ENCODE data around the gene KLHL29.

Gene KLHL29

DNA sequence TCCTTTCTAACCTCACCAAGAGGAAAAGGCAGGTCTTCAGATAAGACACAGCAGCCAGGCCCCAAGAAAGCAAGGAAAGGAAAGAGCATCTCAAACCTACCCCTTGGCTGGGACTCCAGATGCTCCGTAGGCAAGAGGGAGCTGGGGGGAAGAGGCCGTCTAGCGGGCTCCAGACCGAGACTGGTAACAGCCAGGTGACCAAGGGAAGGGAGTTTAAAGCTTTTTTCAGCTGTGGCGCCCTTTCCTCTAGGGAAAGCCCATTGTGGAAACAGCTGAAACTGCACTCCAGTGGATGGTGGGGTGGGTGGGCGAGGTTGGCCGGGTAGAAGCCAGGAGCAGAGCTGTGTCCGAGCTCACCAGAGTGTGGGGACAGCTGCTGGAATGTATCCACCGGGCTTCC, 180.4 kb downstream of the KLHL29 start:
- intact Hi-C loops (cut with DNase I) = loop anchor here (10.0 kb wide), 1 partner anchor 181 kb away; the partner anchor contains the start of gene KLHL29
- DNase-seq = no peak

DNA sequence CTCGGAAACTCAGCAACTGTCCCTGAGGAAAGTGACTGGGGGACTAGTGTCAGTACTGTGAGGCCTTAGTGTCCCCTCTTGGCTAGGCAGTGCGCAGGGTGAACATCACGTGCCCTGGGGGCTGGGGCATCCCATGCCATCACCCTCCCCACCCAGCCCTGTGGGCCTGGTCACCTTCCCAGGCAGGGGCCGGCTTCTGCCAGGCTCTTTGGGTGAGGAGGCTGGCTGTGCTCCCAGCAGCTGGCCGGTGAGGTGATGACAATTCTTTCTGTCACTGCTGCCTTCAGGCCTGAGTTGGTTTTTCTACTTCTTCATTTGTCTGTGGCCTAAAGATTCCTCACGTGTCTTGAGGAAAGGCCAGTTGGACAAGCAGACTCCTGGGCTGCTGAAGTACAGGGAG, 180.8 kb downstream of the KLHL29 start:
- intact Hi-C loops (cut with DNase I) = loop anchor here (10.0 kb wide), 1 partner anchor 181 kb away; the partner anchor contains the start of gene KLHL29
- no peak for DNase-seq

DNA sequence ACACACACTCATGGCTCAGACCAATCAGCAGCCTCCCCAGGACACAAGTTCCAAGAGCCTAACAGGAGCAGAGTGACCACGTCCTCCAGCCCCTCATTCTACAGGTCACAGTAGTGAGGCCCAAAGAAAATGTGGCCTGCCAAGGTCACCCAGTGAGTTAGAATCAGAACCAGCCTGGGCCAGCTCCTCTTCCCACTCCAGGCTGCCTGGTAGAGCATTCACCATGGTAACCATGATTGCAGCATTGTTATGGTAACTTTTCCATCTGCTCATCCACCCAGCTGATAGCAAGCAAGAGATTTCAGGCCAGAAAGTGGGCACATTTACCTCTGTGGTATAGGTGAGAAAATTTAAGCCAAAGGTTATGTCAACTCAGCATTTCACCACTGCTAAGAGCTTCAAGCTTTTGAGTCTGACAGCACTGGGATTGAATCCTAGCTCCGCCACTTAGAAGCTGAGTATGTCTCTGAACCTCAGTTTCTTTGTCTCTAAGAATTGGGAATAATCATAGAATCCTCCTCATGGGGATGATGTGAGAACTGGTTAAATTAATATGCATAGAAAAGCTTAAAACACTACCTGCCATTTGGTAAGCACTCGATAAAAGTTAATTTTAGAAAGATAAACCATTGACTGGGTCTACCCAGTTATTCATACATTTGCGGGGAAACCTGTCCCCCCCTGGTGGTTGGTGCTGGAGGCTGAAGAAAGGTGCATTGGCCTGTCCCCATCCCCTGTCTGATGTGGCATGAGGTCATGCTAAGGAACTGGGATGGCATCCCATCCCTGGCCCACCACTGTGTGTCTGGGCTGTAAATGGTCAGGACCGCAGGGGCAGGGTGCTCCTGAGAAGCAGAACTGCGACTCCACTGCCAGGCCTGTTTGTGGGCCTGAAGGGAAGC, 181.5 kb downstream of the KLHL29 start:
- peak in 16 of 42 donors; percentile 29 to 71 (median 41) for DNase-seq
- intact Hi-C loops (cut with DNase I) = loop anchor here (10.0 kb wide), 1 partner anchor 182 kb away; the partner anchor contains the start of gene KLHL29

DNA sequence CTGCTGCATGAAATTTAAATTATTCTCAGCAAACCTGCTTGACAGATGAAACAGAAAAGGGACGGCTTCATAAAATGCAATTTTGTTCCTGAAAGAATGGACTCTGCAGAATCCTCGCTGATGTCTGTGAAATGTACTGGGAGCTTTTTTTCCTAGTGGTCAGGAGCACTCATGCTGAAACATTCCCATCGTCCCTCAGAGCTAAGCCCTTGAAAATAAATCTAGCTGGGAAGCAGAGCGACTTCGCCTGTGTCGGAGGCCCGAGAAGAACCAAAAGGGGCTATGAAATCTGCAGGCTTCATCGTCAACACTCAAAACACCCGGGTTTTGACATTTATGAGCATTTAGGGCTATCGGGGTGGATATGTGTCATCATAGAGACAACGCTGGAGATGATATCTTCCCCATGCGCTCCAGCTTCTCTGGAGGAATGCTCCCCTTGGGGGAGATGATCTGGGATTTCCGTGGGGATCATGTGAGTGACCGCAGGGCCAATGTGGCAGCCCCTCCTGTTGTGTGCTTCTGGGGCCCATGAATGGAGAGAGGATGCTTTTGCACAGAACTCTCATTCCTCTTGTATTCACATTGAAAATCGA, 182.3 kb downstream of the KLHL29 start:
- no peak for DNase-seq
- intact Hi-C loops (cut with DNase I) = loop anchor here (10.0 kb wide), 1 partner anchor 182 kb away; the partner anchor contains the start of gene KLHL29

DNA sequence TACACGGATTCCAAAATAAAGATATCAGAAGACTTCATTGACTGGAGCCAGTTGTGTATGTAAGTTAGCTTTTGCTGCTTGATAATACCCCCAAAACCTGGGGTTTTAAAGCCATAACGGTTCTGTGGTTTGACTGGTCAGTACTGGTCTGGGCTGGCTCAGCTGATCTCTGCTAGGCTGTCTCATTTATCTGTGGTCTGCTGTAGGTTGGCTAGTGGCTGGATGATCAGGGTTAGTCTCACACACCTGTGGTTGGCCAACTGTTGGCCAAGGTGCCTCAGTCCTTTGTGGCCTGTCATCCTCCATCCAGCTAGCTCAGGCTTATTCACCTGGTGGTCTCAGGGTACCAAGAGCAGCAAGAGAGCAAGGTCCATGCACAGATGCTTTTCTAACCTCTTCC, 183.2 kb downstream of the KLHL29 start:
- intact Hi-C loops (cut with DNase I) = loop anchor here (10.0 kb wide), 1 partner anchor 183 kb away; the partner anchor contains the start of gene KLHL29
- DNase-seq = no peak

DNA sequence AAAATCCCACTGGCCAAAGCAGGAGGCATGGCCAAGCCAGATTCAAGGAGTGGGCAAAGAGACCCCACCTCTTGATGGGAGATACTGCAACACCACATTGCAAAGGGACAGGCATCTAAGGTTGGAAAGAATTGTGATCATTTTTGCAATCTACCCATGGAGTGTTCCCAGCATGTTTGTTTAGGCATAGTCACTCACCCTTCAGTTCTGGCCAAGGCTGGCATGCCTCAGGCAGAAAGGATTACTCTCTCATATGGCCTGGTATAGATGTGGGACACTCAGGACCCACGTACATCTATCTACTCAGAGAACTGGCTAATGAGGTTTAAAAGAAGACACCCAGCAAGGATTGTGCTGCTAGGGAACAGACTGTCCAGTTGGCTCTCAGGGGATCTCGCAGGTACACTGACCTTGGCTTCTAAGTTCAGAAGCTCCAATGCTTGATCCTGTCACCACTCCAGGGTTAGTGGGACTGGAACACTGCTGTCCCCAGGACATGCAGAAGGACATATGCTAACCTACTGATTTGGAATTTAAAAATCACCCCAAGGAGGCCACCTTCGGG, 183.7 kb downstream of the KLHL29 start:
- intact Hi-C loops (cut with DNase I) = loop anchor here (10.0 kb wide), 1 partner anchor 184 kb away; the partner anchor contains the start of gene KLHL29

DNA sequence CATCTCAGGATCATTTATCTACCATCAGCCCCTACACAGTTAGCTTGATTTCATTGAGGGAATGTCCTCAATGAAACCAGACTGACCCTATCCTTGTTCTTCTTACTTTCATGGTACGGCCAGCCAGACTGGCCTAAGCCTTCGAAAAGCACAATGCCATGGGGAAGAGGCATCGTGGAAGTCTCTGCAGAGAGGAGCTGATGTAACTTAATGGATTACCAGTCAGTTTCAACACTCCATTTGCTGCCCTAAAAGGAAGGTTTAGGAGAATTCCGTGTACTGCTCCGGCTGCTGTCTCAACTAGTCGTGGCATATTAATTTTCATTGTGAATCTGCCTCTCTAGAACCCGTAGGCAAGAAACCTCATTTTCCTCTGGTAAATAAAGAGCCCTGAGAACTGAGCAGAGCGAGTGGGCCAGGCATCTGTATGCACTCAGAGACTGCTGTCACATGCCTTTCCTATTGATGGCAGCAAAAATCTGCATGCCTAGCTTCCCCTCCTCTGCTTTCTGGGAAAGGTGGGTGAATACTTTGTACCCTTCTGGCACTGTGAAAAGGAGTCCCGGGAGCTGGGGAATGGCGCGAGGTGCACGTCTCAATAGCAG, 184.9 kb downstream of the KLHL29 start:
- DNase-seq = peak in 27 of 42 donors; percentile 28 to 81 (median 55)
- intact Hi-C loops (cut with DNase I) = loop anchor here (10.0 kb wide), 1 partner anchor 185 kb away; the partner anchor contains the start of gene KLHL29

More for the DNA sequence above, 183.7 kb downstream of the KLHL29 start:
- DNase-seq = no peak

DNA sequence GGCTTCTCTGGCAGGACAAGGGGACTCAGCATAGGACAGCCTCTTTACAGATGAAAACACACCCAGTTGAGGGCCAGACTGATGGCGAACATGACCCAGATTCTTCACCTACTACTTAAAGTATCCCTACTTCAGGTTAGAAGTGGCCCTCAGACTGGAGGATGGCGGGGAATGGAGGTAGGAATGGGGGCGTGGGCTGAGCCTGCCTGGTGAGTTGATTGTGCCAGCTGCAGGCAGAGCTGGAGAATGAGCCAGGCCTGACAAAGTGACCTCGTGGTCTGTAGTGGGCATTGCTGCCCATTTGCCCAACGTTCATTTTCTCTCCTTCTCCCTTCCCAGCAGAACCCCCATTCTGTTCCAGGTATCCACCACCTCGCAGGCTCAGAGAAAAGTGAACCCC, 186.1 kb downstream of the KLHL29 start:
- intact Hi-C loops (cut with DNase I) = no loop called here
- no peak for DNase-seq

DNA sequence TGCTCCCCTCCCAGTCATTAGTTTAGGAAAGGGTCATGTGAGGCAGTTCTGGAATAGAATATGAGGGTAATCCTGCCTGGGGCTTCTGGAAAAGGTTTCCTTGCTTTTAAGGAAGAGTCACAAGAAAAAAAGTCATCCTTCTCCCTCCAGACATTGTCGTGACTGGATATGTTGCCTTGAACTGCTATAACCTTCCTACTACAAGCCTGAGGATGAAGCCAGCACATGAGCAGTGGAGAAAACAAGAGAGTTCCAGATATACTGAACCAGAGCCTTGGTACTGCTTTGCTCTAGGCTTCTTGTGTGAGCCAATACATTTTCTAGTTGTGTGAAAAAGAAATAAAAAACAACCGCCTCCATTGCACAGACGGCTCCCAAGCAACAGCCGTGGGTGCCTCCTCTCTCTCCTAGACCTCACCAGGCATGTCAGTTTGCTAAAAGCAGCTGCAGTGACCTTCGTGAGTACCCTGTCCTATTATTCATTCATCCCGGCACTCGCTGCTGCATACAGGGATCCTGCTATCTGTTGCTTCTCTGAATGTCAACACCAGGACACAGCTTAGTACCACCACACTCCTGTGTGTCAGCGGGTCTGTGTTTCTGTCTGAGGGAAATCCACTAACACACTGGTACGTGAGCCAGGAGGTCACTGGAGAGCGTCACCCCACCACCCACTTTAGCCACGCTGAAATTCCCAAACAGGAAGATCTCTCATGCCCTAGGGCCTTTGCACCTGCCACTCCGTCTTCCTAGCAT, 186.7 kb downstream of the KLHL29 start:
- intact Hi-C loops (cut with DNase I) = no loop called here
- no peak for DNase-seq

DNA sequence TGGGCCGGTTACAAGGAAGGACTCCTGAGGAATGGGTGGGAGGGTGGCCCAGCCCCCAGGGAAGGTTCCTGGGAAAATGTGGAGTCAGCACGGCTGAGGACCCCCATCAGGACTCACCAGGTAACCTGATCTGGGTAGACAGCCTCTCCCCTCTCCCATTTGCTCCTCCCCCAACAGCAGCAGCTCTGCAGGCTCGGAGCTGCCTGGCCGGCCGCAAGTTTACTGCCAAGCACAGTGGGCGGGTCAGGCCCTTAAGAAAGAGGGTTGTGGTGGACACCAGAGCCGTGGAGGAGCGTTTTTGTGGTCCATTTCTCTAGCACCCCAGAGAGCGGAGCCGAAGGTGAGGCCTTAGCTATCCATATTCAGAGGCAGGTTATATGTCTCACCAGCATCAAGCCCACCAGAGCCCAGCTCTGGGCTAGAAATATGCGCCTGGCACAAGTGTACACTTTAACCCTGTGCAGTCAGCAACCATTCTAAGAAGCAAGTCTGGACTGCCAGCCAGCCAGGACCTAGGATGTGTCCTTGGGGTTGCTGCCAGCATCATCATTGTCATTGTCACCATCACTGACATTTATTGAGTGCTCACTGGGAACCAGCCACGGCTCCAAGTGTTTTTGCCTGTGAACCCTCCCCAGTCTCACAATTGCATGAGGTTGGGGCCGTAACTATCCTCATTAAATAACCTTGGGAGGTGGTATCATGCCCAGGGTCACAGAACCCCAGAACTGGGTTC, 190.1 kb downstream of the KLHL29 start:
- DNase-seq = no peak
- intact Hi-C loops (cut with DNase I) = no loop called here

DNA sequence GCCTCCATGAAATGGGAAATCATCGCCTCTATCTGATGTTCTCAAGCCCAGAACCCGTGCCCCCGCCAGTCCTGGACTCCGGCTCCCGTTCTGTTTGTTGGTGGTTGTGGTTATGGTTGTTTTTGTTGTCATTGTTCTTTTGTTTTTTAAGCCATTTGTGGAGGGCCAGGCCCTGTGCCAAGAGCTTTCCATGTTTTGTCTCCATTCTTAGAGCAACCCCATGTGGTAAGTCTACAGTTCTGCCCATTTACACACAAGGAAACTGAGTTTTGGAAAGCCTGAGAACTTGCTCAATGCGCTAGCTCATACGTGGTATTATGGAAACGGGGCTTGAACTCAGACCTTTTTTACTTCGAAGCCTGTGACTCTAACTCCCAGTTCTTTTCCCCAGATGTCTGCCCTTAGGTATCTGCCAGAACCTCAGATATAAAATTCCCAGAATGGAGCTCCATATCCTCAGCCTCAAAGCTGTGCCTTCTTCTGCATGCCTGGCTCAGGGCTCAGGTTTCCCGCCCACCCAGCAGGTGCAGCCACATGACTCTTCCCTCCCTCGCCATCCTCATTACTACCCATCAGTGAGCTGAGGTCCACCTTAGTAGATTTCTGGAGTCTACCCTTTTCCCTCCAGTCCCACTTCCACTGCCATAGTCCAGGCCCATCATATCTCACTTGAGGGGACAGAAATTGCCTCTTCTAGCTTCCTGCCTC, 194.1 kb downstream of the KLHL29 start:
- DNase-seq = peak in 3 of 42 donors; percentile 27 to 43 (median 31)
- intact Hi-C loops (cut with DNase I) = no loop called here

DNA sequence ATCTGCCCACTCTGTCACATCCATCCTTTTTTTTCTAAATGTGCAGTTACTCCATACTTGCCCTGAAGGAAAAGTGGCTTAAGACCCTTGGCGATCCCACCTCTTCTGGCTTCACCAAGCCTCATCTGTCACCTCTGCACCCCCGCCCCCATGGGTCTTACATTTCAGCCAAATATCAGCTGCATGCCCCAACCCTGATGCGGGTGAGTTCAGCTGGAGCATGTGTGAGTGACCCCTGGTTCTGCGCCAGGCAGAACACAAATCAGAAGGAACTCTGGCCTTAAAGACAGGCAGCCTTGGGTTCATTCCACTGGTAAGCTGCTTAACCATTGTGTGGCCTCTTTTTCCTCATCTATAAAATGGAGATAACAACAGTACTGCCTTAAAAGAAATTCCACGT, 194.7 kb downstream of the KLHL29 start:
- DNase-seq = no peak
- intact Hi-C loops (cut with DNase I) = no loop called here

DNA sequence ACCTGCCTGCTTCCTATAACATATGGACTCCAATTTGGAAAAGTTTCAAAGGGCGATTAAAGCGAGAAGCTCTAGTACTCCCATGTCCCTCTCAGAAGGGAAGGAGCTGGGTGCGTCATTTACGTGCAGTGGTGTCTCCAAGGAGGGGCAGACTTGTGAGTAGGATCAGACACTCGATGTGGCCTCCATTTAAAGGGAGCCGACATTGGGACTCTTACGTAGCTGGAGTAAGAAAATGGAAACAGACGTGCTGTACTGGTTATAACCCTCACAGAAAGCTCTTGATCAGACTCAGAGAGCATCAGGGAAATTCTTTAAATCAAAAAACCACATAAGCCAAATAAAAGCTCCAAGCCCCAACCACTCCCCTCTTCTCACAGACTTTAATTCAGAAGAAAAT, 198.5 kb downstream of the KLHL29 start:
- DNase-seq = no peak
- intact Hi-C loops (cut with DNase I) = no loop called here

DNA sequence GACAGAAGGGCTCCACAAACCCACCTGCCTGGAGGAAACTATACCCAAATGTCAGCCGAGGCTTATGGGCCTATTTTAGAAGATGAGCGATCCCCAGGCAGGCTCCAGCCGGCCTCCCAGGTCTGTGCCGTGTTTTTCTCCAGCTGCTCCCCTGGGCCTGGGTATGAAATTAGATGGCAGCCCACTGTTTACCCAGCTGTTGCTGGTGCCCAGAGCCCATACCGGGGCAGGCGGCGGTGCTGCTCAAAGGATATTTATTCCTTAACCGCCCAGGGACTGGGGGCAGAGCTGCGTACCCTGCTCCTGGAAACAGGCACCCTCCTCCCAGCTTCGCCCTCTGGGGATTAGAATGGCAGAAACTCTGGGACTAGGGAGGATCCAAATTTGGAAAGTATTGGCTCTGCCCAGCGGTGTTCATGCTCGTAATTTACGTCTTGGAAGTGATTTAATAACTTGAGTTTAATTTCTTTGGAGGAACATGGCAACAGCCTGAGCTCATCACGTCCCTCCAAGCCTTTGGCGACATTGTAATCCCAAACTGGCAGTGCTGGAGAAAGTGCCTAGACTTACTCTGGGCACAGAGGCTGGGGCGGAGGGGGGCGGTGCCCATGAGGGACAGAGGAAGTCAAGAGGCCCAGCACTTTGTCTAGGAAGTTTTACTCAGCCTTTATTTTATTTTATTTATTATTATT, 199.2 kb downstream of the KLHL29 start:
- intact Hi-C loops (cut with DNase I) = no loop called here
- DNase-seq = no peak

DNA sequence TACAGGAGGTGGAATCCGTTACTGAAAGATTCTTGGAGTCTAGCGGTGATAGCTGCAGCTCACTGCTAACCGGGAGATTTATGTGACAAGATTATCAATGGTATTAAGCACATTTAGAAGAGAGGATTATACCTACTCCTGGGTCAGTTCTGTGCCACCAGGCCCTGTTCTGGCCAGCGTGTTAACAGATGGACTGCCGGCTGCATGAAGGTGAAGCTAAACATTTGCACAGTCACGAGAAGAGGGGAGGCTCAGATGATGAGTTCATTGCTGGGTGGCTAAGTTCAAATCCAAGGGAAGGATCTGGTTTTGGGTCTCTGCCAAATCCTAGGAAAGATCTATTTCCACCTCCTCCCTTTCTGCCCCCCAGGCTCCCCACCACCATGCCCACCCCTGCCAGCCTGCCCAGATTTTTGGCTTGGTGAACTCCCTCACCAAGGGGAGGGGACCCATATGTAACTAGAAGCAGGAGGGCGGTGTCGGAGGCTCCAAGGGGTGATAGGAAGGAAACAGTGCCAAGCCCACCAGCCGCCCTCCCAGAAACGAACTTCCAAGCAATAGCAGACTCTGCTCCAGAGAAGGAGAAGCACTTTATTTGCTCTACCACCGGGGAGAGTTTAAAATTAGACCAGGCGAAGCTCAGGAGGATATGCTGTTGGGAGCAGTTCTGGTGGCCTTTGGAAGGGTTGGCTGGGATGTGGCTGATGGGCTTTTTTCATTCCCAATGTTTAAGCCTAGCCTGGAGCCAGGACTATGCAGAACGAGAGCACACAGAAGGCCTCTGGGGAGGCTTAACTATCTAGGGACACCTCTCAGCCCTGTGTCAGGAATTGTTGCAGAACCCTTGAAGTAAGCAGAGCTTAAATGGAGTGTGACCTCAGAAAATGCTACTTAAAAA, 200.5 kb downstream of the KLHL29 start:
- intact Hi-C loops (cut with DNase I) = no loop called here

More for the DNA sequence above, 200.5 kb downstream of the KLHL29 start:
- DNase-seq = no peak

Data from head of caudate nucleus (tissue), 42 donors.